ENCODE data around the gene SLC39A3. TPM values are rescaled to one million over a fixed set of nuclear protein-coding genes. Genes with fewer than 3 reads are reported as not detected.

SLC39A3 gene
- total RNA-seq, 1 experiment from 2014 or later = 32.4 TPM

DNA sequence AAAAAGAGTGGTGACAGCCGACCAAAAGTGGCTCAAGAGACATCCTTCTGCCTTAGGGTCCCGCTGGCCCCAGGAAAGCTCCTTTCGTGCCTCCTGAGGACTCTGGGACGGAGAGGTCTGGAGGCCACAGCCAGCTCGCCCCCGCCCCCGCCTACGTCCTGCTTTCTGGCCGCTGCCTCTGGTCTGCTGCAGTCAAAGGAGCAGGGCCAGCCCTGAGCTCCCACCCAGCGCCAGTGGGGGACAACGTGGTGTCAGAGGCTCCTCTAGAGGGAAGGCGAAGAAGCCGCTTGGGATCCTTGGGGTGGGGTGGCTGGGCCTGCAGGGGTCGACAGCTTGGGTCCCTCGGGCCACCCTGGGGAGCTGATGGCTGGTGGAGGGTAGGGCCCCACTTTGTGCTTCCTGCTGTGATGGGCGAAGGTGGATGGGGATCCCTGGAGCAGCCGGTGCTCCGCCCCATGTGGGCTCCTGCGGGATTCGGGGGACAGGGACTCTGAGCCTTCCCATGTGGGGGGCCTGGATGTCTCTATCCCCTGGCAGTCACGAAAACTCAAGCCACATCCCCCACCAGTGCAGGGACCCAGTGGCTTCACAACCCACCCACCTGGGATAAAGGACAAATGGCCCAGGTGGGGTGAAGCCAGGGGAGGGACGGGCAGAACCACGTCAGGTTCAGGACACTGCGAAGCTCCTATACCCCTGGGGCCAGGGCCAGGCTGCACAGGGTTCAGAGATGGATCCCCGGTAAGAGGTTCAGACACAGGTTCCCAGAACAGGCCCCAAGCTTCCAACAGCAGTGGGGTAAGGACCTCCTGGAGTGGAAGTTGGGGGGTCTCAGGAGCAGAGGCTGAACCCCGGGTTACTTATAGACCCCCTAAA, 9.6 kb downstream of the SLC39A3 start:
- Histone ChIP-seq H2AFZ (ENCODE audit: low read length) (no peak overlapping the region), H3K18ac (ENCODE audit: insufficient read length, low read depth, low read length) (no peak overlapping the region), H4K20me1 (ENCODE audit: control insufficient read depth, insufficient read depth, insufficient read length) (peaks cover 3% of the 10 kb centered on the region), H3K9me3 (ENCODE audit: control insufficient read depth, low read depth, low read length) (no peaks in the 10 kb centered on the region), H3K27ac (ENCODE audit: insufficient read length, low read depth, low read length) (no peak overlapping the region), H3K14ac (ENCODE audit: insufficient read depth, low read length) (no peak overlapping the region; the same call in 1 of the 2 replicates), H3K4ac (ENCODE audit: low read depth, low read length) (no peak overlapping the region), H3K4me1 (ENCODE audit: insufficient read depth, low read length) (no peaks in the 10 kb centered on the region; the same call in 1 of the 2 replicates), H3K56ac (ENCODE audit: insufficient read length, low read depth, low read length) (no peak overlapping the region), H3K79me1 (ENCODE audit: insufficient read depth, low read depth, low read length, poor library complexity, severe bottlenecking) (no peaks in the 10 kb centered on the region), H2BK20ac (ENCODE audit: low read depth, low read length, poor library complexity, severe bottlenecking) (no peak overlapping the region), H3K4me2 (ENCODE audit: insufficient read depth, insufficient read length, low read length) (no peak overlapping the region), H3K27me3 (ENCODE audit: insufficient read depth, low read length) (no peaks in the 10 kb centered on the region), H3K23ac (ENCODE audit: insufficient read length, low read depth, low read length) (no peak overlapping the region), H3T11ph (ENCODE audit: low read length) (no peak overlapping the region), H2BK12ac (ENCODE audit: insufficient read length, low read depth, low read length) (no peak overlapping the region), H2BK5ac (ENCODE audit: insufficient read length, low read length) (no peak overlapping the region), H4K8ac (replicated peaks; ENCODE audit: insufficient read length, low read depth, low read length) (no peak overlapping the region), H4K91ac (ENCODE audit: insufficient read length, low read depth, low read length) (no peak overlapping the region), H3K23me2 (ENCODE audit: insufficient read length, low read depth, low read length, poor library complexity, severe bottlenecking) (no peaks in the 10 kb centered on the region), H2AK5ac (ENCODE audit: insufficient read length, low read length) (no peak overlapping the region), H2BK120ac (ENCODE audit: low read depth, low read length, poor library complexity, severe bottlenecking) (no peak overlapping the region), H3K79me2 (ENCODE audit: insufficient read depth, low read length) (no peaks in the 10 kb centered on the region), H2BK15ac (ENCODE audit: low read depth, low read length) (no peak overlapping the region), H4K5ac (ENCODE audit: insufficient read length, low read depth, low read length) (no peak overlapping the region), H3K9ac (ENCODE audit: extremely low read depth, insufficient read length, low read length) (no peak overlapping the region)
- Mint-ChIP-seq H3K9me3 (no peaks in the 10 kb centered on the region), H3K27me3 (ENCODE audit: low read depth) (peaks cover 28% of the 10 kb centered on the region), H3K4me3 (no peak overlapping the region), H3K36me3 (ENCODE audit: insufficient read depth in 1 of 3, low read depth in 3 of 3) (peaks cover 8 to 20% (median 18%) of the 10 kb centered on the region in 3 experiments; a peak in 5 of 7 replicates), H3K4me1 (peaks cover 3 to 11% of the 10 kb centered on the region in 2 experiments), H3K27ac (no peak overlapping the region)
- no CpG with 5 or more reads among the region's 26 CpGs for WGBS (ENCODE audit: extremely low coverage, insufficient read length, low lambda C conversion rate)
- DNase-seq = no peak
- TF ChIP-seq CTCF (conservative IDR thresholded peaks at IDR 0.05) = no peak
